ENCODE measurements around the gene ZNF578.
"Not testable (repeated sequence)": the region's sequence is repeated elsewhere in the genome, so short reads cannot be mapped to it uniquely, and the experiment has no call there.

ZNF578 gene

GRCh38 chr19:52453324-52454094 lies at the start of gene ZNF578:
Gene ZNF578, plus strand, starts transcription at chr19:52453553. Its CDS starts 48,293 bp downstream, at chr19:52501846.
- no peak for DNase-seq (ENCODE audit: low spot score)

DNA sequence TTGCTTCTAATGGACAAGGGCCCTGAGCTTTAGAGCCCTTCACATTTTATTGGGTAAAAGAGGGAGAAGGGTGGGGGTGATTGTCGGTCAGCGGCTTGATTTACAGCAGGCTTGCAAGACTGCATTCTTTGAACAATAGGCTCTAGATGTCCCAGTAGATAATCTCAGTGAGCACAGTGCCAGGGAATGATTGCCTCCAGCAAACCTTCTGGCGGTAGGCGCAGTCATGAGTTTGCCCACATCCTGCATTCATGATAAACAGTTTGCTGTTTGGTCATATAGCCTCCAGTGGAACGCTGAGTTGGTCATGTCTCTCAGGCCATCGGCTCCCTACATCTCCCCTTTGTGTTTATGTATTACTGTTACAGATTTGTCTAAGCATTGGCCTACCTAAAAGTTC lies 43.1 kb upstream of the ZNF578 start:
- DNase-seq (ENCODE audit: low spot score) = no peak

GRCh38 chr19:52415711-52416110 lies 37.6 kb upstream of the ZNF578 start:
- no peak for DNase-seq (ENCODE audit: low spot score)

DNA sequence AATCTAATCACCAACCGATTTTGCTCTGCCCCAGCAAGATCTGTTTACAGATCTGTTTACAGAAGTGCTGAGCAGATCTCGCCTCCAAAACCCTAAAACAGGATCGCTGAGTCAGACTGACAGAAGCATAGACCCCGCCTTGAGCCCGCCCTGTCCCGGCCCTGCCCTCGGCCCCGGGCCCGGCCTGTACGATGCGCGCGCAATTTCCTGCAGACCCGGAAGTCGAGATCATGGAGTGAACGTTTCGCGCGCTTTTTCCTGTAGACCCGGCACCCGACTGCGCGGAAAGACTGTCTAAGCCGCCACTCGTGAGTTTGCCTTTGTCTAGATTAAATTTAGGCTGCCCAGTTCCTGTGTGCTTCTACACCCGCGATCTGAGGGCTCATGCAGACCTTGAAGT lies 24.4 kb upstream of the ZNF578 start, which contains the start of gene ZNF534:
ZNF534 (plus strand) TSS at position 212 of the 400 bp plus-strand sequence. CDS start 2,327 bp downstream, outside the sequence.
- no peak for DNase-seq (ENCODE audit: low spot score)

DNA sequence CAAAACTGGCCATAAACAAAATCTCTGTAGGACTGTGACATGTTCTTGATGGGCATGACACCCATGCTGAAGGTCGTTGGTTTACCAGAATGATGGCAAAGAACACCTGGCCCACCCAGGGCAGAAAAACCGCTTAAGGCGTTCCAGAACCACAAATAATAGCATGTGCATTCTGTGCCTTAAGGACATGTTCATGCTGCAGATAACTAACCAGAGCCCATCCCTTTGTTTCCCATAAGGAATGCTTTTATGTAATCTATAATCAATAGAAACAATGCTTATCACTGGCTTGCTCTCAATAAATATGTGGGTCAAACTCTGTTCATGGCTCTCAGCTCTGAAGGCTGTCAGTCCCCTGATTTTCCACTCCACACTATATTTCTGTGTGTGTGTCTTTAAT lies 11.2 kb upstream of the ZNF578 start:
- no peak for DNase-seq (ENCODE audit: low spot score)

GRCh38 chr19:52444506-52444905 lies 8.8 kb upstream of the ZNF578 start:
- DNase-seq (ENCODE audit: low spot score) = no peak

DNA sequence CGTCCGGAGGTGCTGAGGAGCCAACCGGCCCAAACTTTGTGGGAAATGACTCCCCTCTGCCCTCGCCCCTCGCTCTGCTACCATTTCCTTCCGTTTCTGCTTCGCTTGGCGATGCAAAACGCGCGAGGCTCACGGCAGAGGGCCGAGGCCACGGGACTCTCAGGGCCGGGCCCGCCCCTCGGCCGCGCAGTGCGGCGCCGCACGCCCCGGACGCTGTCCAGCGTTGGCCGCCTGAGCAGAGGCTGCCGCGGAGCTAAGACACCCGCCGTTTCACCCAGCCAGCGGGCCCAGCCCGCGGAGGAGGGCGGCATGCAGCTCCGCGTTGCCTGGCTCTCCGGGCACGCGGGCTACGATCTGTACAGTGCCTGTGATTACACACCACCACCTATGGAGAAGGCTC lies 2.1 kb upstream of the ZNF578 start:
- no peak for DNase-seq (ENCODE audit: low spot score)

DNA sequence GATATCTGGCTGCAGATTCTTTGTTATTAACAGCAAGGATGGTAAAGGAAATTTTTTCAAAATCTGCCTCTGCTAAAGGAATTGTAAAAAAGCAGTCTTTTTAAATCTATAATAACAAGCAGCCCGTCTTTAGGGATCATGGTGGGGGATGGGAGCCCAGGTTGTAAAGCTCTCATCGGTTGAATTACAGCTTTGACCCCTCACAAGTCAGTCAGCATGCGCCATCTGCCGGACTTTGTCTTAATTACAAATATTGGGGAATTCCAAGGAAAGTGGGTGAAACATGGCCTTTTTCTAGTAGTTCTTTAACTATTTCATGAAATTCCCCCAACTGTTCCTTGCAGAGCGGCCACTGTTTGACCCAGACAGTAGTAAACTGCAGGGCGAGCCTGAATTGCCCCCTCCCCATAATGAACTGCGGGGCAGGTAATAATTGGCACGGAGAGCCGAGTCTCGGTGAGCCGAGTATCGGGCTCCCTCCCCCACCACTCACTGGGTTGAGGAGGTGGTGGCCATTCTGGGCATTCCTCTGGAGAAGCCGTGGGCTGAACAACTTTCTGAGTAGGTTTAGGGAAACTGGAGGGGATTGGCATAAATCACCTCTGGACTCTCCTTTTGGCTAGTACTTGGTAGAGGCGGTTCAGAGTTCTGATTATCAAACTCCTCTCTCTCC lies 11.6 kb downstream of the ZNF578 start:
- peak; percentile 20 for DNase-seq (ENCODE audit: low spot score)

DNA sequence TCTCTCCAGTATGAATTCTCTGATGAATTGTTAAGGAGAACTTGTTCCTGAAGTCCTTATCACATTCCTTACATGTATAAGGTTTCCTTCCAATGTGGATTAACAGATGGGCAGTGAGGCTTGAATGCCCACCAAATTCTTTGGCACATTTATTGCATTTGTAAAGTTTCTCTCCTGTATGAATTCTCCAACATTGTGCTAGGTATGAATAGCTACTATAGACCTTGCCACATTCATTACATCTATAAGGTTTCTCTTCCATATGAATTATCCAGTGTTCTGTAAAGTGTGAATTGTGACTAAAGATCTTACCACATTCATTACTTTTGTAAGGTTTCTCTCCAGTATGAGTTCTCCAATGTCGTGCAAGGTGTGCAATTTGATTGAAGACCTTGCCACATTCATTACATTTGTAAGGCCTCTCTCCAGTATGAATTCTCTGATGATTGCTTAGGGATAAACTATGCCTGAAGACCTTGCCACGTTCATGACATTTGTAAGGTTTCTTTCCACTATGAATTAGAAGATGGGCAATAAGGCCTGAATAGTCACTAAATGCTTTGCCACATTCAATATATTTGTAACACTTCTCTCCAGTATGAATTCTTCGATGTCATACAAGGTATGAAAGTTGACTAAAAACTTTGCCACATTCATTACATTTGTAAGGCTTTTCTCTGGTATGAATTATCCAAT lies 20.4 kb downstream of the ZNF578 start:
- DNase-seq (ENCODE audit: low spot score) = no peak

GRCh38 chr19:52474351-52475127 lies 21.2 kb downstream of the ZNF578 start:
- no peak for DNase-seq (ENCODE audit: low spot score)

DNA sequence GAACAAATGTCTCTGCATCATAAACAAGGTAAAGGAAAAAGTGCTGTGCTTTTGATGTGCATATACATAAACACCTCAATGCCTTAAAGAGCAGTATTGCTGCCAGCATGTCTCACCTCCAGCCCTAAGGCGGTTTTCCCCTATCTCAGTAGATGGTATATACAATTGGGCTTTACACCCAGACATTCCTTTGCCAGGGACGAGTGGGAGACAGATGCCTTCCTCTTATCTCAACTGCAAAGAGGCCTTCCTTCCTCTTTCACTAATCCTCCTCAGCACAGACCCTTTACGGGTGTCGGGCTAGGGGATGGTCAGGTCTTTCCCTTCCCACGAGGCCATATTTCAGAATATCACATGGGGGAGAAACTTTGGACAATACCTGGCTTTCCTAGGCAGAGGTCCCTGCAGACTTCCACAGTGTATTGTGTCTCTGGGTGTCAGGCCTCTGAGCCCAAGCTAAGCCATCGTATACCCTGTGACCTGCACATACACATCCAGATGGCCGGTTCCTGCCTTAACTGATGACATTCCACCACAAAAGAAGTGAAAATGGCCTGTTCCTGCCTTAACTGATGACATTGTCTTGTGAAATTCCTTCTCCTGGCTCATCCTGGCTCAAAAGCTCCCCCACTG lies 30.9 kb downstream of the ZNF578 start:
- DNase-seq (ENCODE audit: low spot score) = not testable (repeated sequence)

DNA sequence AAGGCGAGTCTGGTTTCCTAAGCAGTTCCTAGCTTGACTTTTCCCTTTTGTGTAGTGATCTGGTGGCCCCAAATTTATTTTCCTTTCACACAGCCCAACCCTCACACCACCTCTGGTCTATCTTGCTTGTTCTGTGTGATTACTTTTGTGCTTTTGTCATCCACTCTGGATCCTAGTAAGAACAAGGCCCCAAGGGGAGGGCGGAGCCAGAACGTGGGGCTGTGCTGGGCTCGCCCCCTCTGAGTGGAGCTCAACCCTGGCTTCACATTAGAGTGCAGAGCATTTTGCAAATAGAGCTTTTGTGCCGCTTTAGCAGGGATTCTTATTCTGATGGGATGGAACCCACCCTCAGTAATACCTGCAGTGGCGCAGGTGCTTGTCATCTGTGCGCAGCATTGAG lies 31.7 kb downstream of the ZNF578 start:
- not testable (repeated sequence) for DNase-seq (ENCODE audit: low spot score)

DNA sequence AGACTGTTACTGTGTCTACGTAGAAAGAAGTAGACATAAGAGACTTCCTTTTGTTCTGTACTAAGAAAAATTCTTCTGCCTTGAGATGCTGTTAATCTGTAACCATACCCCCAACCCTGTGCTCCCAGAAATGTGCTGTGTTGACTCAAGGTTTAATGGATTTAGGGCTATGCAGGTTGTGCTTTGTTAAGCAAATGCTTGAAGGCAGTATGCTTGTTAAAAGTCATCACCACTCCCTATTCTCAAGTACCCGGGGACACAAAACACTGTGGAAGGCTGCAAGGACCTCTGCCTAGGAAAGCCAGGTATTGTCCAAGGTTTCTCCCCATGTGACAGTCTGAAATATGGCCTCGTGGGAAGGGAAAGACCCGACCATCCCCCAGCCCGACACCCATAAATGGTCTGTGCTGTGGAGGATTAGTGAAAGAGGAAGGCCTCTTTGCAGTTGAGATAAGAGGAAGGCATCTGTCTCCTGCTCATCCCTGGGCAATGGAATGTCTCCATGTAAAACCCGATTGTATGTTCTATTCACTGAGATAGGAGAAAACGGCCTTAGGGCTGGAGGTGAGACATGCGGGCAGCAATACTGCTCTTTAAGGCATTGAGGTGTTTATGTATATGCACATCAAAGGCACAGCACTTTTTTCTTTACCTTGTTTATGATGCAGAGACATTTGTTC lies 32.3 kb downstream of the ZNF578 start:
- not testable (repeated sequence) for DNase-seq (ENCODE audit: low spot score)

DNA sequence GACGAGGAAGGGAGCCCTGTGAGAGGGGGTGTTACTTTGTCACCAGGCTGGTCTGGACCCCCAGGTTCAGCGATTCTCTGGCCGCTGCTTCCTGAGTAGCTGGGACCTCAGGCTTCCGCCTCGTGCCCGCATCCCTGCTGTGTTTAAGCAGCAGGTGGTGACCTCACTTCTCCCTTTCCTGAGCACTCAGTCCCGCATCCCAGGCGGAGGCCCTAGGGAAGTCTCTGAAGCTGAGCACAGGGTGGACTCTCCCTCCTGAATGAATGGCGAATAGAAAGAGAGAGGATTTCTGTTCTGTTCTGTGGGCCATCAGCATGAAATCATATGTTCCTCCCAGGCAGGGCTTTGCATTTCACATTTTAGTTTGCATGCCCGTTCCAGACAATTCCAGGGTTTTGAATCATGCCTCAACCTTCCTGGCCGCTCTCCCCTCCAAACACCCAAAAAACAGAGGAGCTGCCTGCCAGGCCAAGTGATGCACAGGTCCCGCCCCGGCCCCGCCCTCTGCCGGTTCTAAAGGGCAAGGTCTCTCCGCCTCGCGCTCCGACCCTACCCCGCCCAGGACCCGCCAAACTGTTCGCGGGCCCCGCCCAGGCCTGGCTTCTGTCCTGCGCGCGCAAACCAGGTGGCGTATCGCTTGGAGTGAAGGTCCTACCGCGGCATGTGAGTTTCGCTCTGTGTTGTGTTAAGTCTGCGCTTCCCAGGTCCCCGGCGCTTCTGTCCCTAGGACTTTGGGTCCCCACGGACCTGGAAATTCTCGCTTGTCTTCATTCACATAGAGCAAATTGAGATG lies 39.0 kb downstream of the ZNF578 start:
- no peak for DNase-seq (ENCODE audit: low spot score)

- no peak for DNase-seq (ENCODE audit: low spot score)
Observed at GRCh38 chr19:52492994-52493470, 39.7 kb downstream of the ZNF578 start.

DNA sequence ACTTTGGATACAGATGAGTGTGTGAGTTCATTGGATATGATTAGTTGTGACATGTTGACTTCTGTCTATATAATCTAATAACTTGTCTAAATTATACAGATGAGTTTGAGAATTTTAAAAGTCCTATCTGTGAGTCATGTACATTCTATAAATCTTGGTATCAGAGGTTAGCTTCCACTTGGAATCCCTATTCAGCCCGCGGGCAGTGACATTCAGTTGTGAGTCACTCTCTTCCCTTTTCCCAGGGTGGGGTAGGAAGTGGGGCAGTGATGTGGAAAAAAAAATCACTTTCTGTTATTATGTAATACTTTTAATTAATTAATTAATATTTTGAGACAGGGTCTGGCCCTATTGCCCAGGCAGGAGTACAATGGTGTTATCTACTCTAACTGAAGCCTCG lies 41.2 kb downstream of the ZNF578 start:
- no peak for DNase-seq (ENCODE audit: low spot score)

DNA sequence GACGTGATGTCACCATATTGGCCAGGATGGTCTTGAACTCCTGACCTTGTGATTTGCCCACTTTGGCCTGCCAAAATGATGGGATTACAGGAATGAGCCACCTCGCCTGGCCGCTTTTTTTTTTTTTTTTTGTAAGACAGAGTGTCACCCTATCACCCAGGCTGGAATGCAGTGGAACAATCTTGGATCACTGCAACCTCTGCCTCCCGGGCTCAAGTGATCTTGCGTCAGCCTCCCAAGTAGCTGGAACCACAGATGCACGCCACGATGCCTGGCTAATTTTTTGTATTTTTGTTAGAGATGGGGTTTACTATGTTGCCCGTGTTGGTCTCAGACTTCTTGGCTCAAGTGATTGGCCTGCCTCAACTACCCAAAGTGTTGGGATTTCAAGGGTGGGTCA lies 45.2 kb downstream of the ZNF578 start:
- no peak for DNase-seq (ENCODE audit: low spot score)

GRCh38 chr19:52500474-52500873 lies 47.1 kb downstream of the ZNF578 start:
- DNase-seq (ENCODE audit: low spot score) = not testable (repeated sequence)

GRCh38 chr19:52500991-52501390 lies 47.6 kb downstream of the ZNF578 start:
- DNase-seq (ENCODE audit: low spot score) = not testable (repeated sequence)

DNA sequence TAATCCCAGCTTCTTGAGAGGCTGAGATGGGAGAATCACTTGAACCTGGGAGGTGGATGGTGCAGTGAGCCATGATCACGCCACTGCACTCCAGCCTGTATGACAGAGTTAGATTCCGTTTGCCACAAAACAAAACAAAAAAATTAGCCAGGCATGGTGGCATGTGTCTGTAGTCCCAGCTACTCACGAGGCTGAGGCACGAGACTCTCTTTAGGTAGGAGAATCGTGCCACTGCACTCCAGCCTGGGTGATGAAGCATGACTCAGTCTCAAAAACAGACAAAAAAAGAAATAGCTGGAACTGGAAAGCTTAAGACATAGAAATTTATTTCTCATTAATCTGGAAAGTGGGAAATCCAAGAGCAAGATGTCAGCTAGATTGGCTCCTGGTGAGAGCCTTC lies 53.9 kb downstream of the ZNF578 start:
- DNase-seq (ENCODE audit: low spot score) = no peak

All from SW480 (cell line).